Uterus (tissue), 4 donors: ENCODE measurements around the gene PIM1. TPM values are rescaled to one million over a fixed set of nuclear protein-coding genes. Genes with fewer than 3 reads are reported as not detected.

Experiments
- DNase-seq, 2 donors: peaks; one replicate each; pipeline ENCODE4 v3.0.0-alpha.2; 2019 to 2020
- H3K27ac ChIP-seq, 2 donors: fragments of 200-600 bp; sonication (generic); 1 replicate in 1 of 2; 2 replicates in 1 of 2; pipeline ENCODE4 v1.5.1; 2016 to 2018
- H3K27me3 ChIP-seq, 2 donors: fragments of 200-600 bp; sonication (generic); one replicate each; pipeline ENCODE4 v1.5.1; 2018 to 2019; ENCODE audit warnings: control low read depth in 1 of 2
- H3K36me3 ChIP-seq, 2 donors: fragments of 200-600 bp; sonication (generic); one replicate each; pipeline ENCODE4 v1.5.1; 2019; ENCODE audit warnings: control low read depth in 1 of 2
- H3K4me1 ChIP-seq, 2 donors: fragments of 200-600 bp; sonication (generic); one replicate each; pipeline ENCODE4 v1.5.1; 2018 to 2019; ENCODE audit warnings: control low read depth in 1 of 2
- H3K4me3 ChIP-seq, 2 donors: fragments of 200-600 bp; sonication (generic); 1 replicate in 1 of 2; 2 replicates in 1 of 2; pipeline ENCODE4 v1.5.1; 2018 to 2019; ENCODE audit warnings: mild to moderate bottlenecking in 1 of 2
- H3K9me3 ChIP-seq, 2 donors: fragments of 200-600 bp; sonication (generic); one replicate each; pipeline ENCODE4 v1.5.1; 2019; ENCODE audit warnings: control low read depth in 1 of 2
- POLR2A ChIP-seq, 2 donors: fragments of 450-650 bp; IDR thresholded peaks; one replicate each; pipeline ENCODE4 v1.6.1; 2016; ENCODE audit warnings: antibody characterized with exemption in 2 of 2, mild to moderate bottlenecking in 1 of 2, moderate library complexity in 1 of 2
- intact Hi-C: fragments of 100-400 bp; cut with DNase I; formaldehyde crosslinking; loops from one replicate; pipeline ENCODE4 v1.15.1; 2023; ENCODE audit warnings: low total_unique reads
- total RNA-seq, 4 donors: library from RNA; depleted of rRNA in 3 of 4; stranded (reverse); fragments of >200 nt in 3 of 4; gene quantifications; one replicate each; pipeline versions ENCODE4 v1.1.0 to v1.2.4, GENCODE V29; 2014 to 2023
- TF ChIP-seq, protein P1 (sequence below), 4 experiments: fragments of 200-600 bp in 2 of 4; fragments of 450-650 bp in 2 of 4; sonication (generic) in 2 of 4; IDR thresholded peaks; one replicate each; pipeline ENCODE4 v1.5.1; 2016 to 2019; ENCODE audit warnings: antibody characterized with exemption in 4 of 4, mild to moderate bottlenecking in 2 of 4, moderate library complexity in 1 of 4
- donor health status: DM: yes; HTN: yes; CAD: no.

The PIM1 gene
- total RNA-seq, 4 donors from 2014 or later = 2.0 to 44.5 (median 28.8) TPM

DNA sequence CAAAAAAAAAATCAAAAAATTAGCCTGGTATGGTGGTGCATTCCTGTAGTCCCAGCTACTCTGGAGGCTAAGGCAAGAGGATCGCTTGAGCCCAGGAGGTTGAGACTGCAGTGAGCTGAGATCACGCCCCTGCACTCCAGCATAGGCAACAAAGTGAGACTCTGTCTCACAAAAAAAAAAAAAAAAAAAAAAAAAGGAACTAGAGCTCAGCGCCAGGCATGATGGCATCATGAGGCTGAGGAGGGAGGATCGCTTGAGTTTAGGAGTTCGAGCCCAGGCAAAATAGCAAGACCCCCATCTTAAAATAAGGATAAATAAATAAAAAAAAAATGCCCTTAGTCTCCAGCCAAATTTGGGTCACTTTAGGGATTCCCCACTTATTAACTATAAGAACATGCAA lies 40.4 kb upstream of the PIM1 start:
- no peak overlapping the region for H3K4me3 ChIP-seq
- no peaks in the 10 kb centered on the region for H3K36me3 ChIP-seq
- H3K4me1 ChIP-seq = peaks cover 0 to 11% of the 10 kb centered on the region in 2 donors
- no peaks in the 10 kb centered on the region for H3K9me3 ChIP-seq
- intact Hi-C loops = no loop called here
- no peaks in the 10 kb centered on the region for H3K27me3 ChIP-seq
- DNase-seq = no peak
- H3K27ac ChIP-seq = no peak overlapping the region
- TF ChIP-seq, protein P1, sequence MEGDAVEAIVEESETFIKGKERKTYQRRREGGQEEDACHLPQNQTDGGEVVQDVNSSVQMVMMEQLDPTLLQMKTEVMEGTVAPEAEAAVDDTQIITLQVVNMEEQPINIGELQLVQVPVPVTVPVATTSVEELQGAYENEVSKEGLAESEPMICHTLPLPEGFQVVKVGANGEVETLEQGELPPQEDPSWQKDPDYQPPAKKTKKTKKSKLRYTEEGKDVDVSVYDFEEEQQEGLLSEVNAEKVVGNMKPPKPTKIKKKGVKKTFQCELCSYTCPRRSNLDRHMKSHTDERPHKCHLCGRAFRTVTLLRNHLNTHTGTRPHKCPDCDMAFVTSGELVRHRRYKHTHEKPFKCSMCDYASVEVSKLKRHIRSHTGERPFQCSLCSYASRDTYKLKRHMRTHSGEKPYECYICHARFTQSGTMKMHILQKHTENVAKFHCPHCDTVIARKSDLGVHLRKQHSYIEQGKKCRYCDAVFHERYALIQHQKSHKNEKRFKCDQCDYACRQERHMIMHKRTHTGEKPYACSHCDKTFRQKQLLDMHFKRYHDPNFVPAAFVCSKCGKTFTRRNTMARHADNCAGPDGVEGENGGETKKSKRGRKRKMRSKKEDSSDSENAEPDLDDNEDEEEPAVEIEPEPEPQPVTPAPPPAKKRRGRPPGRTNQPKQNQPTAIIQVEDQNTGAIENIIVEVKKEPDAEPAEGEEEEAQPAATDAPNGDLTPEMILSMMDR (IDR thresholded peaks at IDR 0.05) = no peak

DNA sequence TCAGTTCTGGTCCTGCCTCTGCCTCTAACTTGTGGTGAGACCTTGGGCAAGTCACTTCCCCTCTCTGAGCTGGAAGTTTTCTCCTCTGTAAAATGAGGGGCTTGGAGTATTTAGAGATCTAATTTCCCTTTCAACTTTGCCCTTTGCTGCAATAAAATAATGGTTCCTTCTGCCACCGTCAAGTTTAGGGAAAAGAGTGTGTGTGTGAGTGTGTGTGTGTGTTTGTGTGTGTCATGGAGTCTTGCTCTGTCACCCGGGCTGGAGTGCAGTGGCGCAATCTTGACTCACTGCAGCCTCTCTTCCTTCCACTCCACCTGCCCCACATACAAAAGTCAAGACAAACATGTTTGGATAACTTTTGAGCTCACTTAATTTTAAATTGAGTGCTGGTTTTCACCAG lies 39.2 kb upstream of the PIM1 start:
- peak; percentile 29 to 70 for DNase-seq
- Histone ChIP-seq H3K4me3 (no peak overlapping the region), H3K27ac (peak overlapping the region; percentile 85 to 91), H3K36me3 (no peaks in the 10 kb centered on the region), H3K4me1 (peaks cover 0 to 11% of the 10 kb centered on the region in 2 donors), H3K9me3 (no peaks in the 10 kb centered on the region), H3K27me3 (no peaks in the 10 kb centered on the region)
- no peak for TF ChIP-seq POLR2A (IDR thresholded peaks at IDR 0.05)
- TF ChIP-seq, protein P1 (IDR thresholded peaks at IDR 0.05) = no peak
- intact Hi-C loops = no loop called here

DNA sequence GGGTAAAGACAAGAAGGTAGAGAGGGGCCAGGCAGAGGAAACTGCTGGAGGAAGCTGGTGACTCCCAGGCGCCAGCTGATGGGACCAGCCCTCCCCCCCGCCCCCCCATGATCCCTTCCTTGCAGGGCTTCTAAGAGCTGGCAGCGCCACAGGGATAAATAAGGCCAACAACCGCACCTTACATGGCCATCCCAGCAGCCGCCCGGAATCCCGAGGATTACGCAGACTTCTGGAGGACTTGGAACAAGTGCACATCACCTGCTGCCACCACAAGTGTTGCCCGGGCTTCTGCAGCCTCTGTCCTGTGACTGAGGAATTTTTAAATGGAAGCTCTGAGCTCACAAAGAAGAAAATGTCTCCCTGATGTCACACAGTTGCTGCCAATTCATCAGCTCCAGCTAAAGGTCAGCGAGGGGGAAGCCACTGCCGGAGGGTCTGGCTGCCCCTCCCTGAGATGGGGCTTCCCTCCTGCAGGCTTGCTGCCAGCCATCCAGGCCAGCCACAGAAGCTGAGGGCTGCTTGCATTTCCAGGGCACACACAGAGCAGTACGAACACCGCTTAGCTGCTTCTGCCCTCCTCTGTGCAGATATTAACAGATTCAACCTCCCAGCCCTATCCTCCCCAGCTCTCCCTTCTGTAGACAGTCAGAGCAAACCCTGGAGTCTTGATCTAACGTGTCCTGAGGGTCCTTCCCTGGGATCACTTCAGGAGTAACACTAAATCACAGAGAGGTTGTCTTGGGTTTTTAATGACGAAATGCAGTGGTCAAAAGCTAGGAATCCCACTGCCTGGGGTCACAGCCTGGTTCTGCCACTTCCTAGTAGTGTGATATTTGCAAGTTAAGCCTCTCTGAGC lies 38.6 kb upstream of the PIM1 start:
- TF ChIP-seq, protein P1 (IDR thresholded peaks at IDR 0.05) = no peak
- TF ChIP-seq POLR2A (IDR thresholded peaks at IDR 0.05) = no peak
- intact Hi-C loops = no loop called here
- H3K27me3 ChIP-seq = no peaks in the 10 kb centered on the region
- no peaks in the 10 kb centered on the region for H3K9me3 ChIP-seq
- H3K36me3 ChIP-seq = no peaks in the 10 kb centered on the region
- H3K4me3 ChIP-seq = peak overlapping the region in 1 of 2 donors; percentile 6
- H3K4me1 ChIP-seq = peaks cover 0 to 11% of the 10 kb centered on the region in 2 donors
- H3K27ac ChIP-seq = peak overlapping the region; percentile 85 to 91
- DNase-seq = peak; percentile 64 to 84

DNA sequence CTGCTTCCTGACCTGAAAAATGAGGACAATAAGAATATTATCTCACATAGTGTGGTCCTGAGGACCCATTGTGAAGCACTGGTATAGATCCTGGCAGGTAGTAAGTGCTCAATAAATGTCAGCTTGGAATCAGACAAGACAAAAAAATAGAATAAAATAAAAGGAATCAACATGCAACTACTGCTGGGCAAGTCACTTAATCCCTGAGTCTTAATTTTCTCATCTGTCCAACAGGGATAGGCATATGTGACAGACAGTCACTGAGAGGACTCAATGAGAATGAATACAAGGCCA lies 38.0 kb upstream of the PIM1 start:
- H3K4me3 ChIP-seq = no peak overlapping the region
- intact Hi-C loops = no loop called here
- no peak for DNase-seq
- H3K27ac ChIP-seq = peak overlapping the region; percentile 85 to 91
- TF ChIP-seq, protein P1 (IDR thresholded peaks at IDR 0.05) = no peak
- TF ChIP-seq POLR2A (IDR thresholded peaks at IDR 0.05) = no peak
- no peaks in the 10 kb centered on the region for H3K9me3 ChIP-seq
- no peaks in the 10 kb centered on the region for H3K27me3 ChIP-seq
- H3K36me3 ChIP-seq = no peaks in the 10 kb centered on the region
- H3K4me1 ChIP-seq = peaks cover 0 to 11% of the 10 kb centered on the region in 2 donors

DNA sequence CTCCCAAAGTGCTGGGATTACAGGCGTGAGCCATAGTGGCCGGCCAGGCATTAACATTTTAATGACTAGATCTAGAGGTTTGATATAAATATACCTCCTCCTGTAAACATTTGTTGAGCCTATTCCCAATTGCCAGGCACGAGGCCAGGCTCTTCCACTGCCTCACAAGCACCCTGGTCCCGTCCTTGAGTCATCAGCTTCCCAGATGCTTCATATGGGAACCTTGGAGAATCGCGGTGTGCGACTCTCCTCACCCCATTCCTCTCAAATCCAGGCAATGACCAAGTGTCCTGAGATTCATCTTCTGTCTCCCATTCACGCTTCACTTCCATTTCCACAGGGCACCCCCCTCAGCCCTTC lies 35.9 kb upstream of the PIM1 start:
- H3K4me1 ChIP-seq = peaks cover 0 to 11% of the 10 kb centered on the region in 2 donors
- no peak for TF ChIP-seq POLR2A (IDR thresholded peaks at IDR 0.05)
- TF ChIP-seq, protein P1 (IDR thresholded peaks at IDR 0.05) = no peak
- no peaks in the 10 kb centered on the region for H3K27me3 ChIP-seq
- no peak overlapping the region for H3K4me3 ChIP-seq
- no peaks in the 10 kb centered on the region for H3K36me3 ChIP-seq
- intact Hi-C loops = no loop called here
- no peak for DNase-seq
- H3K27ac ChIP-seq = peak overlapping the region; percentile 77 to 91
- H3K9me3 ChIP-seq = no peaks in the 10 kb centered on the region
